Activated T-cell treated with anti-CD3 and anti-CD28 coated beads for 48 hours (primary cell): ENCODE data around the gene NLRP10.
"Not testable (repeated sequence)": the region's sequence is repeated elsewhere in the genome, so short reads cannot be mapped to it uniquely, and the experiment has no call there.

Source experiments
- DNase-seq: peaks from one replicate; pipeline ENCODE4 v3.0.0-alpha.2; 2020; ENCODE audit warnings: low read depth

Gene NLRP10, protein sequence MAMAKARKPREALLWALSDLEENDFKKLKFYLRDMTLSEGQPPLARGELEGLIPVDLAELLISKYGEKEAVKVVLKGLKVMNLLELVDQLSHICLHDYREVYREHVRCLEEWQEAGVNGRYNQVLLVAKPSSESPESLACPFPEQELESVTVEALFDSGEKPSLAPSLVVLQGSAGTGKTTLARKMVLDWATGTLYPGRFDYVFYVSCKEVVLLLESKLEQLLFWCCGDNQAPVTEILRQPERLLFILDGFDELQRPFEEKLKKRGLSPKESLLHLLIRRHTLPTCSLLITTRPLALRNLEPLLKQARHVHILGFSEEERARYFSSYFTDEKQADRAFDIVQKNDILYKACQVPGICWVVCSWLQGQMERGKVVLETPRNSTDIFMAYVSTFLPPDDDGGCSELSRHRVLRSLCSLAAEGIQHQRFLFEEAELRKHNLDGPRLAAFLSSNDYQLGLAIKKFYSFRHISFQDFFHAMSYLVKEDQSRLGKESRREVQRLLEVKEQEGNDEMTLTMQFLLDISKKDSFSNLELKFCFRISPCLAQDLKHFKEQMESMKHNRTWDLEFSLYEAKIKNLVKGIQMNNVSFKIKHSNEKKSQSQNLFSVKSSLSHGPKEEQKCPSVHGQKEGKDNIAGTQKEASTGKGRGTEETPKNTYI

DNA sequence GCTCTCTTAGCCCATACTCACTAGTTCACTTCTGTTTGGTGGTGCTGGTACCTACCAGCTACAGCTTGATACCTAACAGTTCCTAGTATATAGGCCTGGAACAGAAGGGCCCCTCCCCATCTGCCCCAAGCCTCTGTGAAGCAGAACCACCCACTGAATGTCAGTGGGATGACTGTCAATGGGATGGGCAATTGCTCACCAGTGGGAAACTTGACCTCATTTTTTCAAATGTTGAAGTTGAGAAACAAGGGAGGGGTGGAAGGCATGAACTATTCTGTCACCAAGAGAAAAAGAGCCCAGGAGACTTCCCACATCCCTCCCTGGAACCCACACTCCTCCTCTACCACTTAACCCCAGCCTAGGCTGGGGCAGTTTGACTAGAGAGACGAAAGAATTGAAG is at the start of gene NLRP10:
NLRP10 (minus strand) TSS at position 62 of the 400 bp plus-strand sequence. CDS start 1,952 bp downstream, outside the sequence.
- DNase-seq: no peak

DNA sequence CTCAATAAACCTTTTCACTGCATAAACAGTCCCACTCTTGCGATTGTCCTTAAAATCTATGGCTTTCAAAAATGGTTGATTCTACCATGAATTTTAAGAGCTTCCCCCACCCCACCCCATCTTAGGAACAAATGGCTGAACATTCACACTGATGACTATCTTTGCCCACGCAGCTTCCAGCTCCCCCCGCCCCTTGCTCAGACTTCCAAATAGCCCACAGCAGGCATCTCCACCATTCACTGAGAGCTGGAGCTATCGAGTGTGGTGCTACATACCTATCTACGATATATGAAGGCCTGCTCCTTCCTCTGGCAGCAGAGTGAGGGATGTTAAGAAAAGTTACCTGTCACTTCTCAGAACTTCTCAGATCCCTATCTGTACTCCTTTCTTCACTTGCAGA is 48.6 kb upstream of the NLRP10 start:
- DNase-seq: no peak

GRCh38 chr11:8011981-8012444 is 46.8 kb upstream of the NLRP10 start:
- DNase-seq: no peak

DNA sequence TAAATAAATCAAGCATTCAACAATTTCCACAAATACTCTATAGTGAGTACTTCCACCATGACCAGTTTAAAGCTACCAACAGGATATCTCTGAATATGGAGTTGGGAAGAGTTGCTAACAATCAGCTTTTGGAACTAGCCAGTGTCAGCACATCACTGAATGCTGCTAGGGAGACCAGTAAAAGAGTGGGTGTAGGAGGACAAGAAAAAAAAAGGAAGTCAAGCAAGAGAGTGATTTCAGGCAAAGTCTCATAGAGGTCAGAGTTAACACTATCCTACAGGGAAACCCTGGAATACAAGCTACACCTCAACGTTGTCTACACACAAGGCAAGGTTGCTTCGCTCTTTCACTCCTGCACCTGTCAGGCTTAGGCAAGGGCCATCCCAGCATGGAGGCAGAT is 46.1 kb upstream of the NLRP10 start:
- no peak for DNase-seq

DNA sequence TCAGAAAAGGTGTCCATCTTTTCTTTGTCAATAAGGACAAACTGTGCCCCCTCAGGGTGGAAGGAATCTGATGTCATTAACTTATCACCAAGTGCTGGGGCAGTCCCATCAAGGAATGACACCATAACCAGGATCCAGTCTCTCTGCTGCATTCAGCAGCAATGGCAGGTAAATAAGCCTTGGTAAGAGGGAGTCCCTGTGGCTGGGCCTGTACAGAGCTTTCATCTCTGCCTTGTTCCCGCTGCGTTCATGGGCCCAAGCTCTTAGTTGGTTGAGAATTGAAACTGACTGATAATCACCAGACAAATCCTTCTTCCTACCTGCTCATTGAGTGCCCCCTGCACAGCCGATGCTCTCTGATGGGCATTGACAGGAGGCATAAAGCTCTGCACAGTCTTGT is 44.6 kb upstream of the NLRP10 start:
- DNase-seq: no peak

DNA sequence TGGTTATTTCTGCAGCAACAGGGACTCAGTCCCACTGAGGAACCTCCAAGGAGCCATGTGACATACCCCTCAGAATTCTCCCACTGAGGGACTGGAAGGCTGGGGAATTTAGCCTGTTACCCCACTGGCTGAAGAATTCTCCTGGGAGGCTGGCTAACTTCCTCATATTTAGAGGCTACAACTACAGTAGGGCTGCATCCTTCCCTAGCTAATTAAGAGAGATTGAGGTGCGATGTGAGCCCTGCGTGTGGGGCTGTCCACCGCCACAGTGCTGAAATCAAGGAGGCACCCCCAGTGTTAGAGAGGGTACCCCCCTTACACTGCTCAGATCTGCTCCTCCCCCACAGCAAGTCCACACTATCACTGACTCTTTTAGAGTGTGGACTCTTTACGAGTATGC is 43.0 kb upstream of the NLRP10 start:
- DNase-seq: no peak

DNA sequence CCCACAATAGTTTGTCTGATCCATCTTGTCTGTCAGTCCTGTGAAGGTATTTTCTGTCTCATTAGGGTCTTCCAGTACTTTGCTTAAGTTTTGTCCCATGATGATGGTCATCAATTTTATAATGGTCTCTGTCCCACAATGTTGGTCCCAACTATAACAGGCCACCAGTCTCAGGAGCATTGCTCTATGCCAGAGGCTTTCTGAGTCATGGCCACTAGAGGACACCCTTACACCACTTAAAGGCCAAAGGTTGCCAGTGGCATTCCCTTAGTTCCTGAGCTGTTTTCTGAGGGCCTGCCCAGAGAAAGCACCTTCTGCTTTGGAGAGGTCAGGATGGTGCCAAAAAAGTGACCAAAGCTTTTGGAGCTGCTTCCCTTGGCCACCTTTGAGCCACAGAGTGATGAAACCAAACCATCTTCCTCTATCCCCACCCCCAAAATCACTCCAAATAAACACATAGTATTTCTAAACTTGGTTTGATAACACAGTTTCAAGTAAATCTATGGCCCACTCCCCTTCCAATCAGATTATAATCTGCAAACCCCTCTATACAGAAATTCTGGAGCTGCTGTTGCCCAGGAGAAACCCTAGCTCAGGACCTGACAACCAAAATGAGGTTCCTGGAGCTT is 41.2 kb upstream of the NLRP10 start:
- DNase-seq: no peak

- no peak for DNase-seq
Observed at GRCh38 chr11:8005556-8005955, 40.3 kb upstream of the NLRP10 start.

DNA sequence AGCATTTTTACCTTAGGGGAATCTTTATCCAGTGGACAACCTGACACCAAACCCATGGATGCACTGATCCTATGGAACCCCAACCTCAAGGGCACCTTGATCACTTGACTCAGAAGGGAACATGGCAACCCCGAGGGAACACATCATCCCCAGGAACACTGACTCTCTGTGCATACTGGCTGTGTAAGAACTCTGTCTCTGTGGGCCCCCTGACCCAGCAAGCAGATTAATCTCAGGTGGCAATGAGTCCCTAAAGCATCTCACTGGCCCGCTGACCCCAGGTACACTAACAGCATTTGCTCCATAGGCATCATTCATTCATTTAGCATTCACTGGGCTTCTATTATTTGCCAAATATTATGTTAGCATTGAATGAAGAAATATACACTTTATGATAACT is 38.8 kb upstream of the NLRP10 start:
- no peak for DNase-seq

- DNase-seq: no peak
Observed at GRCh38 chr11:8003187-8003586, 37.9 kb upstream of the NLRP10 start.

DNA sequence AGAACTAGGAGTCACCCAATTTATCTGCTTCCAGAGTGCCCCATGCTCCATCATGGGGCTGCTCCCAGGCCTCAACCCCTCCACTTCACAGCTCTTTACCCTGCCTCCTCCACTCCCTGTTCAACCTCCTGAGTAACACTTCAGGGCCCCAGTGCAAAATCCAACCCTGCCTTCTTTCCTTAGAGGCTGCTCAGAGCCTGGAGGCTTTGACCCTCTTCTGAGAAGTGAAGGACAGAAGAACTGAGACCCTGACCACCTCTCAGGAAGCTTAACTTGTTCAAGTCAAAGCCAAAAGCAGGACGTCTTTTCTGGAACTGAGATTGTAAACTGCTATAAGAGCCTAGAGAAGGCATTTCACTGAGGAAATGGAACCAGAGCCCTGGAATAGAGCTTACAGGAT is 37.4 kb upstream of the NLRP10 start:
- no peak for DNase-seq

DNA sequence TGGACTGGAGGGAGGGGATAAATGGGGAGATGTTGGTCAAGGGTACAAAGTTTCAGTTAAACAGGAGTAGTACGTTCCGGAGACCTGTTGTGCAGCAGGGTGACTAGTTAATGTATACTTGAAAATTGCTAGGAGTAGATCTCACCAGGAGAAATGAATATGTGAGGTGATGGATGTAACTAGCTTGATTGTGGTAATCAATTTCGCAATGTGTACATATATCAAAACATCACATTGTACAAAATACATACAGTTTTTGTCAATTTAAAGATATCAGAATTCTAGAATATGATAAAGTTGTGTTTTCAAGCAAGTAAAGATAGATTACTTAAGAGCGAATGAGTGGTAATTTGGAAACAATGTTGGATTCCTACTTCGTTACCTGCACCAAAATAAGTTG is 35.1 kb upstream of the NLRP10 start:
- no peak for DNase-seq

GRCh38 chr11:7999795-8000194 is 34.5 kb upstream of the NLRP10 start:
- no peak for DNase-seq

DNA sequence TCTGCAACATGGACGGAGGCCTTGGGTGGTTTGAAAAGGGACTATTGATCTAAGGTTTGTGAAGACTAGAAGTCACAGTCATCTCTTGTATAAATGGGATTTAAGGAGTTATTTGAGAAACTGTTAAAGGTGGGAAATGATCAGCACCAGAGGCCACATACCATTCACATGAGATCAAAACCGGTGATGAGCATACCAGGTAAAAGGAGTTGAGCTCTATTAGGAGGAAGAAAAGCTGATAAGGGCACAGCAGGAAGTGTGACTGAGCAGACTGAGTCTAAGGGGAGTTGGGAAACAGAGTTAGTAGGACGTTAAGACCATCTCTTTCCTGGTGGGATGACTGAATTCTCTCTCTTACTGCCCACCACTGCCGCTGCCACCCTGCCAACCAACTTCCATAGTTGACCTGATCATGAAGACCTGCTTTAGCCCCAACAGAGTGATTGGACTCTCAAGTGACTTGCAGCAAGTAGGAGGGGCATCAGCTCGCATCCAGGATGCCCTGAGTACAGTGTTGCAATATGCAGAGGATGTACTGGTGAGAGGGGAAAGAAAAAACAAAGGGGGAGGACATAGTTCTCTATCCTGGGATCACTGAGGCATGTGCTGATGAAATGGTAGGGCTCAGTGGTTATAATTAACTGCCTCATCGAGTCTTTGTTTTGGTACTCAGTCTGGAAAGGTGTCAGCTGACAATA is 29.5 kb upstream of the NLRP10 start:
- DNase-seq: no peak

- not testable (repeated sequence) for DNase-seq
Observed at GRCh38 chr11:7987560-7987883, 22.3 kb upstream of the NLRP10 start.

DNA sequence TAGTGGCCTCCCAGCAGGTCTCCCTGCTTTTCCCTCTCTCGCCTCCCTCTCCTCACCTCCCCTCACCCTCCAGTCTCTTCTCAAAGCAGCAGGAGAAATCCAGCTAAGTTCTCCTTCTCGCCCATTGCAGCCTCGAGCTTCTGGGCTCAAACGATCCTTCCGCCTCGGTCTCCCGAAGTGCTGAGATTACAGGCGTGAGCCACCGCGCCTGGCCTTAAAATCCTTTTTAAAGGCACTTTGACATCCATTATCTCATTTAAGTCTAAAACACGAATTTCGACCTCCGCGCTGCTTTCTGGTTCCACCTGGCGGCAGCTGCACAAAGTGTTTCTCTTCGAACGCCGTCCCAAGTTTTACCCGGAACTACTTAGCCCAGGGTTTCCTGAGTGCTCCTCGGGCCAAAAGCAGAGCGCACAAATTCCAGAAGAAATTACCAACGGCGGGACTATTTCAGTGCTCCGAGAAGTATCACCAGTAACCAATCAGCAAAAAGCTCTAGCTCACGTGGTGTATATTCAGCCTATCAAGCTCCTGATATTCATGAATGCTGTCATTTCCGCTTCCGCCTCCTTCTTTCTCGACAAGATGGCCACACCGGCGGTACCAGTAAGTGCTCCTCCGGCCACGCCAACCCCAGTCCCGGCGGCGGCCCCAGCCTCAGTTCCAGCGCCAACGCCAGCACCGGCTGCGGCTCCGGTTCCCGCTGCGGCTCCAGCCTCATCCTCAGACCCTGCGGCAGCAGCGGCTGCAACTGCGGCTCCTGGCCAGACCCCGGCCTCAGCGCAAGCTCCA is 21.7 kb upstream of the NLRP10 start, which contains the start of gene EIF3F:
EIF3F (plus strand) TSS at position 570 of the 792 bp plus-strand sequence; CDS start at position 586, 16 bp downstream.
- DNase-seq: peak; percentile 79

DNA sequence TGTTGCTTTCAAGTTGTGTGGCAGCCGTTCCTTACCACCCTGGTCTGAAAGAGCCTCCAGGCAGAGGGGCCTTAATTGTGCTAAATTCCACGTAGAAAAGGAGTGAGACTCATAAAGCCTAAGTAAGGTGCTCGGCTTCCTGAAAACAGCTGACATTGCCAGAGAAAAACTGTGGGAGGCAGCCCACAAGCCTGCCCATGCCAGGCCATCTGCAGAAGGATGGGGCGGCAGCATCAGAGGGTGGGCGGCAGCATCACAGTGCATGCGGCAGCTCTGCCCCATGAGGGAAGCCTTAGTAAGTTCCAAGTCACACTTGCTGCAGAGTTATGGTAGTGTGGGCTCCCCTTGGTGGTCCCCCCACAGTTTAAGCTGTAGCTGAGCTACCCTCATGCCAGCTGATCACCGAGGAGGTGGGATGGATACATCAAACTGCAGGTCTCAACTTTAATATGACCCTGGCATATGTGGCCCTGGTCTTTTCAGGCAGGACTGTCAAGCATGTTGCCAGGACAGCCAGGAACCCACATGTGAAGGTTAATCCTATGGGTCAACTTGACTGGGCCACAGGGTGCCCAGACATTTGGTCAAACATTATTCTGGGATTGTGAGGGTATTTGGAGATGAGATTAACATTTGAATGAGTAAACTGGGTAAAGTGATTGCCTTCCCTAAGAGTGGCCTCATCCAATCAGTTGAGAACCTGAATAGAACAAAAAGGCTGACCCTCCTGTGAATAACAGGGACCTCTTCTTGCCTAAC is 18.8 kb upstream of the NLRP10 start:
- DNase-seq: no peak

DNA sequence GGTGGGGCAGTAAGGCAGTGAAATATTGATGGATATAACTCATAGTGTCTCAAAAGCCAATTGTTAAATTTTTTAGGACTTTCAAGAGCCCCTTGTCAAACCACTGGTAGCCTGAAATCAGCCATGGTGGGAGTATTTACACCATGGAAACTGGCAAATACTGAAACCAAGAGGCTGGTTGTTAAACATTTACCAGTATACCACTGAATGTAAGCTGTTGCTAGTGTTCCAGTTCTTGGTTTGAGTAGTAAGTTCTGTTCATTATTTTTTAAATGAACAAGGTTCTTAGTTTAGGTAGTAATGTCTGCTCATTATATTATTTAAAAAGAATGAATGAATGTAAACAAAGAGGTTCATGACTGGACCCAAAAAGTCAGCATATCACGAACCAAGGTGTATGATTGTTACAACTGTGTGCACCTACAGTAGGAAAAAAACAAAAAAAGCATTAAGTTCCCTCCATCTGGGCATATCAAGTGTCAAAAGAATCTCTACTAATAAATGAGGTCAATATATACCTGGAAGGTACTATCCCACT is 17.4 kb upstream of the NLRP10 start:
- DNase-seq: no peak

DNA sequence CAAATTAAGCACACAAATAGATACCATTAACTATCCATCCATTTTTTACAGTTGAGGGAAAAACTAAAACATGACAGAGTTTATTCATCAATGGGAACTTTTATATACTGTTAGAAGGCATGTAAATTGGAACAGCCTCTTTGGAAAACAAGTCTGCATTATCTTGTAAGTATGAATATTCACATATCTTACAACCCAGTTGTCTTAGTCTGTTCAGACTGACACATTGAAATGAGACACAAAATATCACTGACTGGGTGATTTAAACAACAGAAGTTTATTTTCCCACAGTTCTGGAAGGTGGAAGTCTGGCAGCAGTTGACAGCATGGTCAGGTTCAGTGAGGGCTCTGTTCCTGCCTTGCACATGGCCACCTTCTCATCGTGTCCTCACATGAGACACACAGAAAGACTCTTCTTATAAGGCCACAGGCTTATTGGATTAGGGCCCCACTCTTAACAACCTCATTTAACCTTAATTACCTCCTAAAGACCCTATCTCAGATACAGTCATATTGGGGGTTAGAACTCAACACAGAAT is 16.4 kb upstream of the NLRP10 start:
- no peak for DNase-seq

- DNase-seq: no peak
Observed at GRCh38 chr11:7977232-7977917, 12.1 kb upstream of the NLRP10 start.
